CD4-positive, CD25-positive, alpha-beta regulatory T cell (primary cell): ENCODE results near the gene DGKZ. TPM values are rescaled to one million over a fixed set of nuclear protein-coding genes. Genes with fewer than 3 reads are reported as not detected.

Experiments used
- ATAC-seq, 2 donors: fragments of 150-1000 bp; cut with Tn5 transposase; one replicate each; pipeline ENCODE4 v1.10.0; 2021; ENCODE audit warnings: low read depth in 2 of 2, moderate number of reproducible peaks in 2 of 2, moderate library complexity in 1 of 2
- DNase-seq, 3 donors: peaks; one replicate each; pipeline versions ENCODE4 v3.0.0 to v3.0.0-alpha.2; 2012 to 2022; ENCODE audit warnings: mixed read lengths in 1 of 3
- H3K27ac ChIP-seq: one replicate; pipeline ENCODE4 v1.7.0; 2013; ENCODE audit warnings: mild to moderate bottlenecking, low read length; ENCODE audit not compliant: insufficient read depth, poor library complexity, severe bottlenecking
- H3K27me3 ChIP-seq: one replicate; pipeline ENCODE4 v1.7.0; 2013; ENCODE audit warnings: low read length; ENCODE audit not compliant: control insufficient read depth, insufficient read depth
- H3K36me3 ChIP-seq: one replicate; pipeline ENCODE4 v1.7.0; 2013; ENCODE audit warnings: mild to moderate bottlenecking, low read length, moderate library complexity; ENCODE audit not compliant: control insufficient read depth, insufficient read depth
- H3K4me1 ChIP-seq: 2 replicates; pipeline ENCODE4 v1.7.0; 2013; ENCODE audit warnings: mild to moderate bottlenecking, low read length; ENCODE audit not compliant: insufficient read depth, control insufficient read depth, poor library complexity, severe bottlenecking
- H3K4me3 ChIP-seq: one replicate; pipeline ENCODE4 v1.7.0; 2013; ENCODE audit warnings: low read depth, mild to moderate bottlenecking, low read length, moderate library complexity
- H3K9me3 ChIP-seq, 2 experiments: 1 replicate in 1 of 2; 2 replicates in 1 of 2; pipeline ENCODE4 v1.7.0; 2013; ENCODE audit warnings: low read length in 2 of 2, mild to moderate bottlenecking in 1 of 2, moderate library complexity in 1 of 2; ENCODE audit not compliant: control insufficient read depth in 2 of 2
- H3K27ac Mint-ChIP-seq, 3 donors: one replicate each; pipeline ENCODE4 v1.8.0; 2020 to 2022; ENCODE audit warnings: mild to moderate bottlenecking in 3 of 3, mixed read lengths in 3 of 3, moderate library complexity in 2 of 3
- H3K27me3 Mint-ChIP-seq: one replicate; pipeline ENCODE4 v1.8.0; 2022; ENCODE audit warnings: mild to moderate bottlenecking, mixed read lengths
- H3K36me3 Mint-ChIP-seq: one replicate; pipeline ENCODE4 v1.8.0; 2020; ENCODE audit warnings: mixed read lengths
- H3K4me1 Mint-ChIP-seq, 4 donors: one replicate each; pipeline ENCODE4 v1.8.0; 2020 to 2022; ENCODE audit warnings: mixed read lengths in 4 of 4, mild to moderate bottlenecking in 1 of 4
- H3K4me3 Mint-ChIP-seq, 4 donors: one replicate each; pipeline ENCODE4 v1.8.0; 2020 to 2022; ENCODE audit warnings: mild to moderate bottlenecking in 4 of 4, mixed read lengths in 4 of 4, moderate library complexity in 3 of 4
- H3K9me3 Mint-ChIP-seq, 7 donors: one replicate each; pipeline ENCODE4 v1.8.0; 2020 to 2022; ENCODE audit warnings: mixed read lengths in 7 of 7, mild to moderate bottlenecking in 3 of 7, moderate library complexity in 2 of 7
- polyA plus RNA-seq, 4 donors: library from polyadenylated mRNA; unstranded; fragments of 300-500 nt; fragmentation: Illumina TruSeq; gene quantifications; one replicate each; pipeline ENCODE4 v1.2.3, GENCODE V29; 2021
- total RNA-seq: library from RNA; stranded (reverse); gene quantifications from one replicate; pipeline ENCODE4 v1.2.3, GENCODE V29; 2022

Gene DGKZ
- total and polyA plus RNA-seq, 5 donors from 2014 or later = 36.6 to 234 (median 46.3) TPM

DNA sequence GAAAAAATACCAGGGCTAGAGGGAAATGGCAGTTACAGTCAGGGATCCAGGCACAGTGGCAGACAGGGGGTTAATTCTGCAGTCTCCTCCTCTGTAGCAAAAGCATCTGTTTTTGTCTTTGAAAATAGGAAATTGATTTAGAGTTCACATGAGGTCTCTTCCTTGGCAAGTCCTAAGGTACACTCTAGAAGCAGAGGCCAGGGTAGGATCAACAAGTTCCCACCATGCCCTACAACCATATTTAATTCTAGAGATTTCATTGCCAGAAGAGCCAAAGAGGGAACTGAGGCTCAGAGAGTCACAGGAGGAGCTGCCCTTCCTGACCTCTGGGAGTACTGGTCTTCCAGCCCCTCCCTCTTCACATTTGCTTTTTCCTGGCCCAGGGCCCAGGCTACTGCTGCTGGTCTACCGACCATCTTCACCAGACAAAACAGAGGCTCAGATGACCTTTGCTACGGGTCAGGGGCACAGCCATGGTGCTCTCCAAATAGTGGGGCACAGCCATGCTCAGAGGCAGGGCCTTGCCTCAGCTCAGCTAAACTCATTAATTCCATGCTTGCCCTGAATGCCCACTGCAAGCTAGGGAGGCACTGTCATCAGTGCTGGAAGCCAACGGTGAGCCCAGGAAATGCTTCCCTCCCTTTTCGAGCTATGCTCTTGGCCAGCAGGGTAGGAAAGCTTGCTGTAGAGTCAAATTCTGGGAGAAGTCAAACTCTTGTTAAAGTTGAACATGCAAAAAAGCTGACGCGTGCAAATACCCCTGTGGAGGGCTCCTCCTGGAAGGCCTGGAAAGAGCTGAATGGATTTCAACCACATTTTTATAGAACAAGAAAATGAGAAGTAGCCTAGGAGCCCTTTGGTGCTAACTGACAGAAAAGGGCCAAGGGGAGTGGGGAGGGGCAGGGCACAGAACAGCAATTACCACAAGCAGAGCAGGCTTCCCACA, 56.0 kb downstream of the DGKZ start:
- H3K27ac Mint-ChIP-seq = peak overlapping the region in 1 of 3 donors; percentile 31
- ATAC-seq (no peak), DNase-seq (no peak)
- Histone ChIP-seq H3K4me3 (no peak overlapping the region), H3K9me3 (no peaks in the 10 kb centered on the region), H3K4me1 (no peaks in the 10 kb centered on the region), H3K27me3 (no peaks in the 10 kb centered on the region), H3K27ac (no peak overlapping the region), H3K36me3 (peaks cover 54% of the 10 kb centered on the region)
- no peak overlapping the region for H3K4me3 Mint-ChIP-seq
- no peaks in the 10 kb centered on the region for H3K27me3 Mint-ChIP-seq
- H3K9me3 Mint-ChIP-seq = no peaks in the 10 kb centered on the region
- peaks cover 45% of the 10 kb centered on the region for H3K36me3 Mint-ChIP-seq
- H3K4me1 Mint-ChIP-seq = no peaks in the 10 kb centered on the region

DNA sequence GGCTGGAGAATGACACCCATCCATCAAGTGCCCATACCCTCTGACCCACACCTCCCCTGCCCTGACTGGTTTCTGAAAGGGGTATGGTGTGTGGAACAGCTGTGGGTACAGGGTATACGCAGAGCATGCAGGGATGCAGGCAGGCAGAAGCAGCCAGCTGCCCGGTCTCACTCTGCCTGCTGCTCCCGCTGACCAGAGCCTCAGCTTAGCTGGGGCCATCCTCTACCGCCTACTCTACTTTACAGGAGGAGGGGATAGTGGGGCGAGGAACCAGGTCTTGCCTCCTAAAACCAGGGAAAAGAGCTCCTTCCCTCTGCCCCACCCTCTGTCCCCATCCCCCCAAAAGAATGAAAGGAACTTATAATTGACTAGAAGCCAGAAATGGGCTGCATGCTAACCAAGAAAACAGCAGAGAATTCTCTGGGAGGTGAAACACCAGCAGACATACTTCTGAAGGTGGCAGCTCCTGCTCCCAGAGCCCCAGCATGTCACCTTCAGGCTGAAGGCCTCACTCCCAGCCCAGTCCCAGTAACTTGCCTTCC, 57.3 kb downstream of the DGKZ start:
- Histone ChIP-seq H3K4me3 (no peak overlapping the region), H3K27ac (no peak overlapping the region), H3K4me1 (no peaks in the 10 kb centered on the region), H3K9me3 (no peaks in the 10 kb centered on the region), H3K36me3 (peaks cover 64% of the 10 kb centered on the region), H3K27me3 (no peaks in the 10 kb centered on the region)
- ATAC-seq (no peak), DNase-seq (no peak)
- Mint-ChIP-seq H3K36me3 (peaks cover 50% of the 10 kb centered on the region), H3K9me3 (no peaks in the 10 kb centered on the region), H3K4me3 (no peak overlapping the region), H3K27ac (peak overlapping the region in 1 of 3 donors; percentile 26), H3K4me1 (no peaks in the 10 kb centered on the region), H3K27me3 (no peaks in the 10 kb centered on the region)

GRCh38 chr11:46407635-46408034, 60.4 kb downstream of the DGKZ start:
- ATAC-seq (no peak), DNase-seq (no peak)
- Mint-ChIP-seq H3K27ac (peak overlapping the region in 1 of 3 donors; percentile 71), H3K36me3 (peaks cover 41% of the 10 kb centered on the region), H3K9me3 (no peaks in the 10 kb centered on the region), H3K4me1 (no peaks in the 10 kb centered on the region), H3K4me3 (no peak overlapping the region), H3K27me3 (no peaks in the 10 kb centered on the region)
- Histone ChIP-seq H3K9me3 (no peaks in the 10 kb centered on the region), H3K36me3 (peaks cover 61% of the 10 kb centered on the region), H3K4me1 (no peaks in the 10 kb centered on the region), H3K27ac (no peak overlapping the region), H3K4me3 (no peak overlapping the region), H3K27me3 (no peaks in the 10 kb centered on the region)

DNA sequence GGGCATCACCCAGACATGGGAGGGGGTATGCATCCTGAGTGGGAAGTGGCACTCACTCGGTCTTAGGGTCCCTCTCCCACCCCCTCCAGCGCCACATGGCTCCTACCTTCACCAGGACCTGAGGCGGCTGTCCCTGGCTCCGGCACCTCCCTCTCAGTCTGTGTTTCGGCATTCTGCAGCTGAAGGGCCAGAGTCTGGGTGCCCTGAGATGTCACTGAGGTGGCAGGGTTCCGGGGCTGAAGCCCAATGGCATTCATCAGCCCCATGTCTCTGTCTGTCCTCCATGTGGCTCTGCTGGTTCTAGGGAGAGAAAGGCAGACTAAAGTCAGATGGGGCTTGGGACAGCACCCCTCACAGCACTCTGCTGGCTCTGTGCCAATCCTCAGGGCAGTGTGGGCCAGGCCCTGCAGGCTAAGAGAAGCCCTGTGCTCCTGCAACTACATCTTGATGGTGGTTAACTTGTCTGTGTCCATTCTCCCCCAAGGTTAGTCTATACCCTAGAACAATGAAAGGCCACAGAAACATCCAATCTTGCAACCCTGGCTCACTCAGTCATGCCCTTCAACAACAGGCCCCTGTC, 61.2 kb downstream of the DGKZ start:
- Histone ChIP-seq H3K4me1 (no peaks in the 10 kb centered on the region), H3K27me3 (no peaks in the 10 kb centered on the region), H3K27ac (no peak overlapping the region), H3K36me3 (peaks cover 62% of the 10 kb centered on the region), H3K4me3 (no peak overlapping the region), H3K9me3 (no peaks in the 10 kb centered on the region)
- peaks cover 33% of the 10 kb centered on the region for H3K36me3 Mint-ChIP-seq
- no peak overlapping the region for H3K27ac Mint-ChIP-seq
- no peaks in the 10 kb centered on the region for H3K27me3 Mint-ChIP-seq
- ATAC-seq (no peak), DNase-seq (no peak)
- H3K4me1 Mint-ChIP-seq = no peaks in the 10 kb centered on the region
- H3K9me3 Mint-ChIP-seq = no peaks in the 10 kb centered on the region
- H3K4me3 Mint-ChIP-seq = no peak overlapping the region

GRCh38 chr11:46410021-46410420, 62.8 kb downstream of the DGKZ start:
- no peaks in the 10 kb centered on the region for H3K27me3 ChIP-seq
- no peak overlapping the region for H3K4me3 ChIP-seq
- Mint-ChIP-seq H3K9me3 (no peaks in the 10 kb centered on the region), H3K36me3 (peaks cover 31% of the 10 kb centered on the region), H3K27me3 (no peaks in the 10 kb centered on the region), H3K4me3 (no peak overlapping the region), H3K4me1 (no peaks in the 10 kb centered on the region), H3K27ac (peak overlapping the region in 1 of 3 donors; percentile 83)
- H3K27ac ChIP-seq = no peak overlapping the region
- no peaks in the 10 kb centered on the region for H3K4me1 ChIP-seq
- no peak for DNase-seq
- H3K36me3 ChIP-seq = peaks cover 61% of the 10 kb centered on the region
- no peaks in the 10 kb centered on the region for H3K9me3 ChIP-seq
- ATAC-seq = no peak

GRCh38 chr11:46413760-46414465, 66.7 kb downstream of the DGKZ start:
- peak overlapping the region in 1 of 3 donors; percentile 66 for H3K27ac Mint-ChIP-seq

GRCh38 chr11:46414466-46414796, 67.2 kb downstream of the DGKZ start:
- ATAC-seq = no peak
- Mint-ChIP-seq H3K27ac (no peak overlapping the region), H3K36me3 (peaks cover 39% of the 10 kb centered on the region), H3K27me3 (no peaks in the 10 kb centered on the region), H3K4me3 (no peak overlapping the region), H3K4me1 (no peaks in the 10 kb centered on the region), H3K9me3 (no peaks in the 10 kb centered on the region)
- H3K4me3 ChIP-seq = no peak overlapping the region
- H3K27me3 ChIP-seq = no peaks in the 10 kb centered on the region
- DNase-seq = no peak
- H3K36me3 ChIP-seq = peaks cover 59% of the 10 kb centered on the region
- no peaks in the 10 kb centered on the region for H3K4me1 ChIP-seq
- H3K27ac ChIP-seq = no peak overlapping the region
- H3K9me3 ChIP-seq = no peaks in the 10 kb centered on the region

More at GRCh38 chr11:46413760-46414465, 66.7 kb downstream of the DGKZ start:
- Histone ChIP-seq H3K36me3 (peaks cover 63% of the 10 kb centered on the region), H3K4me3 (no peak overlapping the region), H3K27me3 (no peaks in the 10 kb centered on the region), H3K27ac (no peak overlapping the region), H3K4me1 (no peaks in the 10 kb centered on the region), H3K9me3 (no peaks in the 10 kb centered on the region)
- Mint-ChIP-seq H3K4me3 (no peak overlapping the region), H3K27me3 (no peaks in the 10 kb centered on the region), H3K4me1 (no peaks in the 10 kb centered on the region), H3K9me3 (no peaks in the 10 kb centered on the region), H3K36me3 (peaks cover 35% of the 10 kb centered on the region)
- DNase-seq = no peak
- ATAC-seq = no peak
